GM18511 (cell line): ENCODE results near the gene FOXB2.
"Not testable (repeated sequence)": the region's sequence is repeated elsewhere in the genome, so short reads cannot be mapped to it uniquely, and the experiment has no call there.

ENCODE experiments used
- ATAC-seq: cut with Tn5 transposase; IDR thresholded peaks from one replicate; pipeline ENCODE4 v1.9.1; 2021; ENCODE audit warnings: mild to moderate bottlenecking, moderate library complexity; ENCODE audit not compliant: unreplicated experiment

FOXB2 gene

GRCh38 chr9:77060681-77061080 lies 41.2 kb downstream of the FOXB2 start:
- not testable (repeated sequence) for ATAC-seq

- no peak for ATAC-seq
These were observed 44.3 kb downstream of the FOXB2 start for GRCh38 chr9:77063645-77064285.

DNA sequence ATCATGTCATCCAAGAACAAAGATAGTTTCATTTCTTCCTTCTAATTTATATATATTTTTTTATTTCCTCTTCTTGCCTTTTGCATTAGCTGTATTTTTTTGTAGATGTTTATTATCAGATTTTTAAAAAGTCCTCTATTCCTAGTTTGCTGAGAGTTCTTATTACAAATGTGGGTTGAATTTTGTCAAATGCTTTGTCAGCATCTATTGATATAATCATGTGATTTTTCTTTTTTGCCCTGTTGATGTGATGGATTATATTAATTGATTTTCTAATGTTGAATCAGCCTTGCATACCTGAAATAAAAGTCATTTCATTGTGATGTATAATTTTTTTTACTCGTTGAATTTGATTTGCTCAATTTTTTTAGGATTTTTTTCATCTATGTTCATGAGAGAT lies 46.9 kb downstream of the FOXB2 start:
- ATAC-seq, result no peak
